C4-2B (cell line): Measurements from ENCODE around the gene IL3.

ENCODE experiments used
- CTCF ChIP-seq: fragments of 450-650 bp; conservative IDR thresholded peaks from 2 replicates; pipeline ENCODE4 v1.5.1; 2017; ENCODE audit warnings: mild to moderate bottlenecking
- ZFX ChIP-seq: fragments of 450-650 bp; IDR thresholded peaks from 2 replicates; pipeline ENCODE4 v1.6.1; 2017

- TF ChIP-seq CTCF: no peak
- TF ChIP-seq ZFX: no peak
Observed at GRCh38 chr5:132017316-132017715, 43.1 kb upstream of the IL3 start.
